CD8-positive, alpha-beta memory T cell (primary cell): ENCODE data around the gene FER. TPM values are rescaled to one million over a fixed set of nuclear protein-coding genes. Genes with fewer than 3 reads are reported as not detected.
"Not testable (repeated sequence)": the region's sequence is repeated elsewhere in the genome, so short reads cannot be mapped to it uniquely, and the experiment has no call there.

Experiments used
- CTCF ChIA-PET: fragments of 350-600 bp; sonication (Branson Sonifier 250); formaldehyde crosslinking; loops from one replicate; lab custom pipeline; 2021; ENCODE audit warnings: antibody characterized with exemption; lab: Charles Lee
- POLR2A ChIA-PET: fragments of 350-600 bp; sonication (Branson Sonifier 250); formaldehyde crosslinking; loops from one replicate; lab custom pipeline; 2021; ENCODE audit warnings: antibody characterized with exemption; lab: Charles Lee
- DNase-seq, 5 donors: peaks; one replicate each; pipeline versions ENCODE4 v3.0.0 to v3.0.0-alpha.2; 2020 to 2022; ENCODE audit warnings: mixed read lengths in 1 of 5
- H3K27ac ChIP-seq: one replicate; pipeline ENCODE4 v1.7.0; 2013; ENCODE audit warnings: low read depth, mild to moderate bottlenecking, low read length, moderate library complexity
- H3K27me3 ChIP-seq: 2 replicates; pipeline ENCODE4 v1.7.0; 2013; ENCODE audit warnings: low read length, mild to moderate bottlenecking; ENCODE audit not compliant: insufficient read depth, poor library complexity, severe bottlenecking
- H3K36me3 ChIP-seq: 2 replicates; pipeline ENCODE4 v1.7.0; 2013; ENCODE audit warnings: mild to moderate bottlenecking, low read length, moderate library complexity; ENCODE audit not compliant: insufficient read depth
- H3K4me1 ChIP-seq: 2 replicates; pipeline ENCODE4 v1.7.0; 2013; ENCODE audit warnings: mild to moderate bottlenecking, low read length, moderate library complexity; ENCODE audit not compliant: insufficient read depth
- H3K4me3 ChIP-seq: 2 replicates; pipeline ENCODE4 v1.7.0; 2013; ENCODE audit warnings: mild to moderate bottlenecking, low read length
- H3K9me3 ChIP-seq: 2 replicates; pipeline ENCODE4 v1.7.0; 2013; ENCODE audit warnings: mild to moderate bottlenecking, low read length
- H3K27ac Mint-ChIP-seq, 8 donors: one replicate each; pipeline ENCODE4 v1.8.0; 2020 to 2021; ENCODE audit warnings: mixed read lengths in 8 of 8, mild to moderate bottlenecking in 6 of 8, inconsistent platforms in 3 of 8, moderate library complexity in 3 of 8
- H3K27me3 Mint-ChIP-seq, 2 donors: one replicate each; pipeline ENCODE4 v1.8.0; 2020 to 2021; ENCODE audit warnings: mixed read lengths in 2 of 2, mild to moderate bottlenecking in 1 of 2, moderate library complexity in 1 of 2
- H3K36me3 Mint-ChIP-seq, 3 donors: one replicate each; pipeline ENCODE4 v1.8.0; 2020 to 2021; ENCODE audit warnings: mixed read lengths in 3 of 3, inconsistent platforms in 1 of 3, mild to moderate bottlenecking in 1 of 3
- H3K4me1 Mint-ChIP-seq, 3 donors: one replicate each; pipeline ENCODE4 v1.8.0; 2020 to 2021; ENCODE audit warnings: mixed read lengths in 3 of 3, inconsistent platforms in 1 of 3, mild to moderate bottlenecking in 1 of 3
- H3K4me3 Mint-ChIP-seq, 7 donors: one replicate each; pipeline ENCODE4 v1.8.0; 2020 to 2021; ENCODE audit warnings: mixed read lengths in 7 of 7, mild to moderate bottlenecking in 6 of 7, moderate library complexity in 4 of 7, inconsistent platforms in 2 of 7
- H3K9me3 Mint-ChIP-seq, 5 donors: one replicate each; pipeline ENCODE4 v1.8.0; 2020 to 2022; ENCODE audit warnings: mixed read lengths in 5 of 5, mild to moderate bottlenecking in 3 of 5, moderate library complexity in 2 of 5, inconsistent platforms in 1 of 5
- polyA plus RNA-seq: library from polyadenylated mRNA; unstranded; fragments of 300-500 nt; fragmentation: Illumina TruSeq; gene quantifications from one replicate; pipeline ENCODE4 v1.2.3, GENCODE V29; 2021
- total RNA-seq, 2 experiments: library from RNA; stranded (reverse); gene quantifications; one replicate each; pipeline ENCODE4 v1.2.3, GENCODE V29; 2021

FER gene
- total and polyA plus RNA-seq, 3 experiments from 2014 or later, result 10.1 to 11.3 (median 10.6) TPM

DNA sequence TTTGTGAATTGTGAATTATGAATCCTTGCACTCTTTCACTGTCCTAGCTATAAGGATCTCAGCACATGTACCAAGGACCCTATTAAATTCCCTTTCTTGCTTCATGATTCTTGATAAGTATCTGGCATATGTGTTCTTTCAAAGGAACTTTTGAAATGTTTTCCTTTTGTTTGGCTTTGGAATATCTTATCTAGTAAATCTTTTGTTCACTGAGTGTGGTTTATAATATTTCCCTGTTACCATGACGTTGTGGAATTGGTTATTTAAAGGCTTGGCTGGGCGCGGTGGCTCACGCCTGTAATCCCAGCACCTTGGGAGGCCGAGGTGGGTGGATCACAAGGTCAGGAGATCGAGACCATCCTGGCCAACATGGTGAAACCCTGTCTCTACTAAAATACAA, 151.5 kb downstream of the FER start:
- H3K4me1 Mint-ChIP-seq, POLR2A ChIA-PET, H3K27ac ChIP-seq, H3K4me3 Mint-ChIP-seq, CTCF ChIA-PET, H3K36me3 ChIP-seq, DNase-seq, H3K27me3 Mint-ChIP-seq, H3K27me3 ChIP-seq, H3K9me3 Mint-ChIP-seq, H3K36me3 Mint-ChIP-seq, H3K4me1 ChIP-seq, H3K9me3 ChIP-seq, H3K4me3 ChIP-seq, H3K27ac Mint-ChIP-seq: not testable (repeated sequence)

DNA sequence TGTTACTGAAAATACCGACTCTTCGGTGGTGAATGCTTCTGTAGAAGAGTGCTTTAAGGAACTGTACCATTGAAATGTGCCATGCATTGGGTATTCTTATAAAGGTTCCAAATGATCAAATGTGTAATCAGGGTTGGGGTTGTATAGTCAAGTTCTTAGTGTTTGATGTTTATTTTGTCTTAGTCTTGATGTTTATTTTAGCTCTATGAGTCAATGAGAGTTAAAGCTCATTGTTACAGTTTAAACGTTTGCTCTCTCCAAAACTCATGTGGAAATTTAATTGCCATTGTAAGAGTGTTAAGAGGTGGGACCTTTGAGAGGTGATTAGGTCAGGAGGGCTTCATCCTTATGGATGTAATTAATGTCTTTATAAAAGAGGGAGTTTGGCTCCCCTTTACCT, 153.0 kb downstream of the FER start:
- ChIA-PET CTCF (no interaction called here), POLR2A (interaction anchor here (0.6 kb wide), 1 partner anchor 45 kb away, joined by 4 read pairs; no protein-coding TSS in a partner anchor)
- Mint-ChIP-seq H3K27ac (no peak overlapping the region), H3K9me3 (no peaks in the 10 kb centered on the region), H3K27me3 (no peaks in the 10 kb centered on the region), H3K4me1 (no peaks in the 10 kb centered on the region), H3K4me3 (no peak overlapping the region), H3K36me3 (peaks cover 0 to 6% (median 4%) of the 10 kb centered on the region in 3 donors)
- no peak for DNase-seq
- no peaks in the 10 kb centered on the region for H3K27me3 ChIP-seq
- H3K9me3 ChIP-seq, result no peaks in the 10 kb centered on the region
- no peaks in the 10 kb centered on the region for H3K36me3 ChIP-seq
- H3K27ac ChIP-seq, result no peak overlapping the region
- H3K4me3 ChIP-seq, result no peak overlapping the region
- no peaks in the 10 kb centered on the region for H3K4me1 ChIP-seq

DNA sequence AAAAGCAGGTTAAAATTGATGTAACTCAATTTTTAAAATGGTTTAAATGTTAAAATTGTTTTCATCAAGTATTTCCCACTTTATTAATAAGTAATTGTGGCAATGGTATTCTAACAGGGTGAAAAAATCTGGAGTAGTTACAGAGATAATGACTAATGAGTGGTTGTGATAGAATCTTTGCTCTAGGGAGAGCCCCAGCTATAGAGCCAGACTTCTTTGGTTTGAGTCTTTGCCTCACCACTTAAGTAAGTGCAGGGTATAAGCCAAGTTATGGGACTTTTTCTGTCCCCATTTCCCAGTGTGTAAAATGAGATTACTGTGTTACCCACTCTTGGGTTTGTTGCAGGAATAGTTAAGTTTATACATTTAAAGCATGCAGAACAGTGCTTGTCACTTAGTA, 158.1 kb downstream of the FER start:
- no peaks in the 10 kb centered on the region for H3K27me3 ChIP-seq
- H3K36me3 ChIP-seq, result no peaks in the 10 kb centered on the region
- peaks cover 0 to 9% (median 3%) of the 10 kb centered on the region in 3 donors for H3K36me3 Mint-ChIP-seq
- no peak for DNase-seq
- CTCF ChIA-PET, result no interaction called here
- H3K27ac Mint-ChIP-seq, result no peak overlapping the region
- no peaks in the 10 kb centered on the region for H3K9me3 Mint-ChIP-seq
- no peaks in the 10 kb centered on the region for H3K9me3 ChIP-seq
- no peaks in the 10 kb centered on the region for H3K27me3 Mint-ChIP-seq
- no peaks in the 10 kb centered on the region for H3K4me1 ChIP-seq
- POLR2A ChIA-PET, result no interaction called here
- no peak overlapping the region for H3K4me3 Mint-ChIP-seq
- no peak overlapping the region for H3K4me3 ChIP-seq
- no peaks in the 10 kb centered on the region for H3K4me1 Mint-ChIP-seq
- H3K27ac ChIP-seq, result no peak overlapping the region

DNA sequence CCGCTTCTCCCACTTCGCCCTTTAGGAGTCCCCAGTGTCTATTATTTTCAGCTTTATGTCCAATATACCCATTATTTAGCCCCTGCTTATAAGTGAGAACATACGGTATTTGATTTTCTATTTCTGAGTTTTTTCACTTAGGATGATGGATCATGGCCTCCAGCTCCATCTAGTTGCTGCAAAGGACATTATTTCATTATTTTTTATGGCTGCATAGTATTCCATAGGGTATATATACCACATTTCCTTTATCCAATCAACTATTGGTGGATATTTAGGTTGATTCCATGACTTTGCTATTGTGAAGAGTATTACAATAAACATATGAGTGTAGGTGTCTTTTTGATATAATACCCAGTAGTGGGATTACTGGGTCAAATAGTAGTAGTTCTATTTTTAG, 162.9 kb downstream of the FER start:
- no peak overlapping the region for H3K4me3 Mint-ChIP-seq
- Histone ChIP-seq H3K27ac (no peak overlapping the region), H3K9me3 (no peaks in the 10 kb centered on the region), H3K4me1 (no peaks in the 10 kb centered on the region), H3K27me3 (no peaks in the 10 kb centered on the region), H3K36me3 (no peaks in the 10 kb centered on the region), H3K4me3 (no peak overlapping the region)
- no peaks in the 10 kb centered on the region for H3K27me3 Mint-ChIP-seq
- no peak overlapping the region for H3K27ac Mint-ChIP-seq
- no peaks in the 10 kb centered on the region for H3K9me3 Mint-ChIP-seq
- DNase-seq, result no peak
- peaks cover 1 to 24% (median 6%) of the 10 kb centered on the region in 3 donors for H3K36me3 Mint-ChIP-seq
- H3K4me1 Mint-ChIP-seq, result no peaks in the 10 kb centered on the region
- ChIA-PET CTCF (no interaction called here), POLR2A (no interaction called here)

DNA sequence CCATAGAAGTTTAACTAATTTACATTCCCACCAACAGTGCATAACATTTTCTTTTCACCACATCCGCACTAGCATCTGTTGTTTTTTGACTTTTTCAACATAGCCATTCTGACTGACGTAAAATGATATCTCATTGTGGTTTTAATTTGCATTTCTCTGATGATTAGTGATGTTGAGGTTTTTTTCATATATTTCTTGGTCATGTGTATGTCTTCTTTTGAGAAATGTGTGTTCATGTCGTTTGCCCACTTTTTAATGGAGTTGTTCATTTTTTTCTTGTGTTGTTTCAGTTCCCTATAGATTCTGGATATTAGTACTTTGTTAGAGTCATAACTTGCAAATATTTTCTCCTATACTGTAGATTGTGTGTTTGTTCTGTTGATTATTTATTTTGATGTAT, 163.4 kb downstream of the FER start:
- Histone ChIP-seq H3K27me3 (no peaks in the 10 kb centered on the region), H3K27ac (no peak overlapping the region), H3K4me3 (no peak overlapping the region), H3K36me3 (no peaks in the 10 kb centered on the region), H3K9me3 (no peaks in the 10 kb centered on the region), H3K4me1 (no peaks in the 10 kb centered on the region)
- peaks cover 1 to 24% (median 6%) of the 10 kb centered on the region in 3 donors for H3K36me3 Mint-ChIP-seq
- peak overlapping the region in 1 of 8 donors; percentile 52 for H3K27ac Mint-ChIP-seq
- H3K4me1 Mint-ChIP-seq, result no peaks in the 10 kb centered on the region
- H3K4me3 Mint-ChIP-seq, result no peak overlapping the region
- no peaks in the 10 kb centered on the region for H3K27me3 Mint-ChIP-seq
- DNase-seq, result no peak
- no peaks in the 10 kb centered on the region for H3K9me3 Mint-ChIP-seq
- POLR2A ChIA-PET, result no interaction called here
- CTCF ChIA-PET, result no interaction called here

DNA sequence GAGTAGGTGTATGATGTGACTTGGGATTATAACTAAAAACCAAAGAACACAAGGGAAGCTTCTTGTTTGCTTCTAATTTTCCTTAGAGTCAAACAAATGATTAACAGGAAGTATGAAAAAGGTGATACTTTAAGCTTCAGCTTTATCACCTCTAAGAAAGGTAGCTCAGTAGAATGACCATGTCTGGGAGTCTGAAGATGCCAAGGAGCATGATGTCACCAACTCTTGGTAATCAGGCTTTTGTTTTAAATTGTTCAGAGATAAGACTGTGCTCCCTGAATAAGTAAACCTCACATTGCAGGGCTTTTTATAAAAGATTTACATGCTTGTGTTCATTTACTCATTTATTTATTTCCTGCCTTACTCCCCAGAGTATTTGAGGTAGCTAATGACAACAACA, 169.9 kb downstream of the FER start:
- H3K9me3 ChIP-seq, result no peaks in the 10 kb centered on the region
- Mint-ChIP-seq H3K4me1 (no peaks in the 10 kb centered on the region), H3K36me3 (peaks cover 0 to 2% (median 2%) of the 10 kb centered on the region in 3 donors), H3K9me3 (no peaks in the 10 kb centered on the region), H3K27me3 (no peaks in the 10 kb centered on the region), H3K27ac (no peak overlapping the region), H3K4me3 (no peak overlapping the region)
- CTCF ChIA-PET, result no interaction called here
- no peak overlapping the region for H3K4me3 ChIP-seq
- no peak overlapping the region for H3K27ac ChIP-seq
- no peaks in the 10 kb centered on the region for H3K4me1 ChIP-seq
- no peak for DNase-seq
- POLR2A ChIA-PET, result no interaction called here
- H3K27me3 ChIP-seq, result no peaks in the 10 kb centered on the region
- no peaks in the 10 kb centered on the region for H3K36me3 ChIP-seq

DNA sequence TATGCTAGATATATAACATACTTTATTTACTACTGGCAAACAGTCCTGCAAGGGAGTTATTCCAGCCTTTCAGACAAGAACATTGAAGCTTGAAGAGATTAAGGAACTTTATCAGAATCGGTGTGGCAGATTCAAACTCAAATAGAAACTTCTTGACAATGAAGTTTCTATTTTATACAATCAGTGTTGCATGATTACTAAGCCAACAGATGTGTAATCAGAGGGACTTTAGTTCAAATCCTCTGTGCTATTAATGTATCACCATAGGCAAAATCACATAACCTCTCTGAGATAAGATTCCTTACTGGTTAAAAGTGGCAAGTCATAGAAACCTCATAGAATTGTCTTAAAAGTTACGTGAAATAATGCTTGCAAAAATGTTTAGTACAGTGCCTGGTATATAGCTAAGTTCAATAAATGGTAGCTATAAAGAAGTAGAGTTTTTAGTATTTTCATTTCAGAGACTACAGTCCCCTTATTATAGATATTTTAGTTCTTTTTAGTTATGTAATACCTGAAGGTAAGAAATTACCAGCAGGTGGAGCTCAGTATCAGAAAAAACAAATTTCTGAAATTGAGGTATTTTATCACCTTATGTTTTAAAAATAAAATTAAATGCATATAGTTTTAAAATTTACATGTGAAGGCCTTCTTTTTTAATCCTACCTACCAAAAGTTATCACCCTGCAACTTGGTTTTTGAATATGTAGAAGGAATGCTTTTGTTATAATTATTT, 172.1 kb downstream of the FER start:
- H3K27ac ChIP-seq, result no peak overlapping the region
- Mint-ChIP-seq H3K36me3 (no peaks in the 10 kb centered on the region), H3K27ac (no peak overlapping the region), H3K9me3 (no peaks in the 10 kb centered on the region), H3K4me1 (peaks cover 0 to 5% (median 3%) of the 10 kb centered on the region in 3 donors), H3K27me3 (no peaks in the 10 kb centered on the region), H3K4me3 (no peak overlapping the region)
- H3K36me3 ChIP-seq, result no peaks in the 10 kb centered on the region
- no peaks in the 10 kb centered on the region for H3K9me3 ChIP-seq
- ChIA-PET CTCF (no interaction called here), POLR2A (no interaction called here)
- no peaks in the 10 kb centered on the region for H3K27me3 ChIP-seq
- no peak overlapping the region for H3K4me3 ChIP-seq
- no peak for DNase-seq
- no peaks in the 10 kb centered on the region for H3K4me1 ChIP-seq

DNA sequence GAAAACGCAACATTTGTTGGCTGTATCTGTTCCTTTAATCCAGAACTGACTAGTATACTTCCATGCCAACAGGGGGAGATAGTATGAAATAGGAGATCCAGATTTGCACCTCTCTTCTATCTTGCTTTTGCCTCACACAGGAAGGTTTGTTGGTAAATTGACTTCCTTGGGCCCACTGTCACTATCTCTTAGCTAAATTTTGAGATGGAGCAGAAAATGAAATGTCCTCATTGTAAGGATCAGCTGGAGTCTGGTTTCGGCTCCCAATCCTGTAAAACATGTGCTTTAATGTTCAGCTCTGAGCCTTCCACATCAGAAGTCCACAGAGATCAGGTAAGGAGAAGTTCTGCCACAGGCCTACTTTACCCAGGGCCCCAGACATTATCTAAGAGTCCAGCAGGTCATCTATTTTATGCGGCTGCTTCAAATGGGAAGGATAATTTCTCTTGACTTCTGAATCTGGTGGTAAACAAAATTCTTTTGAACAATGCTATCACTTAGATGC, 176.8 kb downstream of the FER start:
- peak overlapping the region in 6 of 7 donors; percentile 10 to 63 (median 55) for H3K4me3 Mint-ChIP-seq

More for the DNA sequence above, 176.8 kb downstream of the FER start:
- Histone ChIP-seq H3K27ac (no peak overlapping the region), H3K36me3 (no peaks in the 10 kb centered on the region), H3K4me1 (no peaks in the 10 kb centered on the region), H3K9me3 (no peaks in the 10 kb centered on the region), H3K27me3 (no peaks in the 10 kb centered on the region), H3K4me3 (no peak overlapping the region)
- ChIA-PET CTCF (no interaction called here), POLR2A (no interaction called here)
- H3K9me3 Mint-ChIP-seq, result no peaks in the 10 kb centered on the region
- H3K27me3 Mint-ChIP-seq, result no peaks in the 10 kb centered on the region
- H3K27ac Mint-ChIP-seq, result peak overlapping the region in 1 of 8 donors; percentile 43
- peaks cover 0 to 10% (median 3%) of the 10 kb centered on the region in 3 donors for H3K4me1 Mint-ChIP-seq
- no peak for DNase-seq
- H3K36me3 Mint-ChIP-seq, result no peaks in the 10 kb centered on the region
